Measurements from ENCODE around the gene ALMS1.
A peak's percentile ranks its signal among the peaks of the same experiment; 100 is the strongest.
"Not testable (repeated sequence)": the region's sequence is repeated elsewhere in the genome, so short reads cannot be mapped to it uniquely, and the experiment has no call there.

The ALMS1 gene

DNA sequence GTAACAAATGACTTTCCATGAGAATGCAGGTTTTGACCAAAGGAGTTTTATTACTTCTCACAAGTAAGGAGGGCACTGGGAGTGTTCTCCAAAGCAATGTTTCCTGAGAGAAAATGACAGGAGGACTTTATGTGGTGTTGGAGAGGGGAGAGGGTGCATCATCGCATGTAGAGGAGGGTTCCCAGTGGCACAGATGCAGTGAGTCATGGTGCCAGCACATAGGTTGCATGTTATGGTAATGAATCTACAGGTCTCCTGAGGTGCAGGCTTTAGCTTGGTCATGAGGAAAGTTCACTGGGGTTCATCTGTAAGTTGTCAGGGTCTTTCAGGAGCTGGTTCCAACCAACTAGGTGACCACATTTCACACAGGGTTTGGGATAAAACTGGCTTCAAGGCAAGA is 226.2 kb downstream of the ALMS1 start:
- no peak for DNase-seq (ENCODE audit: low spot score)

DNA sequence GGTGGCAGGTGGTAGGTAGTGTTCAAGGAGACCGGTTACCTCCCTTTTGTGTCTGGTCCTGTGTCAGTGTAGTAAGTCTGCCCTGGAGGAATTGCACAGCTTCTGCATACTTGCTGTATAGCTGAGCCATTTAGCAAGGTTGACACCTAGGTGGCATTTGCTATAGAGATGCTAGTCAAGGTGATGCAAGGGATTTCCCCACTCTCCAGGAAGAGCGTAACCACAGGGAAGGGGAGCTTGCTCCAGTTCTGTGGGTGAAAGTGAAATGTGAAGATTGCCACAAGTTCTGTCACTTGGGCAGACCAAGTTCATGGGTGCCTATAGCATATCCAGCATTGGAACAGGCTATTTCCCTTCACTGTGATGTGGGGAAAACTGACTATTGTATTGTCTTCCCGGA is 228.5 kb downstream of the ALMS1 start:
- no peak for DNase-seq (ENCODE audit: low spot score)

DNA sequence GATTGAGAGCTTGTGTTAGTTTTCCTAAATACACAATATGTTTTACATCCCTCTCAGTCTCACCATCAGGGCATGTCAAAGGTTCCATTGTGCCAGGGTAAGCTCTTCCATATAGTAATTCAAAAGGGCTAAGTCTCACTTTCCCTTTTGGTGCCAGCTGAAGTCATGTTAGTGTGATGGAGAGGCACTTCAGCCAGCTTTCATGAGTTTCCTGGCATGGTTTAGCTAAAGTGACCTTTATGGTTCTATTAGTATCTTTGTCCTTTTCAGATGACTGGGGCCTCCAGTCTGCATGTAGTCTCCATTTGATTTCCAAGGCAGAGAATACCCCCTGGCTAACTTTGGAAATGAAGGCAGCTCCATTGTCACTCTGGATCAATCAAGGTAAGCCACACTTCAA is 229.4 kb downstream of the ALMS1 start:
- no peak for DNase-seq (ENCODE audit: low spot score)

DNA sequence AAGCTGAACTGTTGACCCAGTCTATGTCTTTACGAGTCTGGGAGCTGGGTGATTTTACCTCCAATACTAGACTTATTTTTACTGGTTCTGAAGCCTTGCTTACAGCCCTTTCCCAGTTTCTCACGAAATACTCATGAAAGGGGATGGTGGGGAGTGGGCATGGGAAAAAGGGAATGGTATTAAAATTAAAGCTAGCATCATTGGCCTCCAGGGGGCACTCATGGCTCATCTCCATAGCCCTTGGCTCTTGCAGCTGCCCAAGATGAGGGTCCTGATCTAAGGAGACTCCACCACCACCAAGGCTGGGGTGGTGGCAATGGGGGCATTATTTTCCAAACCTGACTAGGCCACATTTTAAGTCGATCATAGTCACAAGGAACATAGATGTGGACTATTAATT is 234.3 kb downstream of the ALMS1 start:
- peak; percentile 4 for DNase-seq (ENCODE audit: low spot score)

DNA sequence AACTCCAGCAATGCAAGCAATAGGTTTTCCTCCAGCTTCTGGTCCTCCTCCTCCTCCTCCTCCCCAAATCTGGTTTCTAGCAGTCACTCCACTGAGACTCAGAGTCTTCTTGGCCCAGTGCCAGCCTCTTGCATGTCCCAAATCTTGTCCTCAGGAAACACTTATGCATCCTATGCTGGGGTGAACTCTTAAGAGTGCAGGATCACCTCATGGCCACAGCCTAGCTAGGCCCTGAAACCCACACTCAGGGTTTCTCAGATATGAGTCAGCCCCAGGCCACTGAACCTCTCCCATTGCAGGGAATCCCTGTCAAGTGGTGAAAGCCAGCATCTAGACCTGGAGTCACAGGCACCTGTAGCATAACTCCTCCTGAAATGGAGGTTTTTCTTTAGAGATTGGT is 238.4 kb downstream of the ALMS1 start:
- not testable (repeated sequence) for DNase-seq (ENCODE audit: low spot score)

DNA sequence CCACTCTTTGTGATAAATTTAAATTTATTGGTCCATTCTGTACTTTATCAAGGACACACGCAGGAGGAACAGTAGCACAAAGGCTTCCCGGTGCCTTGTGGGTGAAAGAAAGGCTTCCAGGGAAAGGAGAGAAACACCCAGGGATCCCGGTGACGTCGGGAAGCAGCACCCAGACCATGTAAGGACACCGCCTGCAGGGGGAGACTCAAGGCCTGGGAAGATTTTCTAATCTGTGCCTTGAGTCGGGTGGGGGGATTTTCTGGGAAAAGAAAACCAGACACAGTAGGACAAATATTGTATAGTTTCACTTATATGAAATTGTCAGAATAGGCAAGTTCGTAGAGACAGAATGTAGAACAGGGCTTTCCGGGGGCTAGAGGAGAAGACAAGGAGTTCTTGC is 239.0 kb downstream of the ALMS1 start:
- not testable (repeated sequence) for DNase-seq (ENCODE audit: low spot score)

DNA sequence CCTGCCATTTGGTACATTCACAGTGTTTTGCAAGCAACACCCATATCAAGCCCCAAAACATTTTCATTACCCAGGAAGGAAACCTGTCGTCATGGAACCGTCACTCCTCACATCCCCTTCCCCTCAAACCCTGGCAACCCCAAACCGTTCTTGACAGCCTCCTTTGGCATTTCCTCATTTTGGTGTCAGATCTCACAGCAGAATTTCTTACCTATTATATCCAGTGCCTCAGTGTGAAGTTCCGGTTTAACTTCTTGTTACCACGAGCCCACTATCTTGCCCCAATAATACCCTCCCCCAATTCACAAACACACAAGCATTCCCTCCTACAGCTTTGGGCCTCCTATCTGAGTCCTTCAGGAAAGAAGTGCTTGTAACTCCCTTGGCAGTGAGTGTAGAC is 240.6 kb downstream of the ALMS1 start:
- DNase-seq (ENCODE audit: low spot score) = not testable (repeated sequence)

DNA sequence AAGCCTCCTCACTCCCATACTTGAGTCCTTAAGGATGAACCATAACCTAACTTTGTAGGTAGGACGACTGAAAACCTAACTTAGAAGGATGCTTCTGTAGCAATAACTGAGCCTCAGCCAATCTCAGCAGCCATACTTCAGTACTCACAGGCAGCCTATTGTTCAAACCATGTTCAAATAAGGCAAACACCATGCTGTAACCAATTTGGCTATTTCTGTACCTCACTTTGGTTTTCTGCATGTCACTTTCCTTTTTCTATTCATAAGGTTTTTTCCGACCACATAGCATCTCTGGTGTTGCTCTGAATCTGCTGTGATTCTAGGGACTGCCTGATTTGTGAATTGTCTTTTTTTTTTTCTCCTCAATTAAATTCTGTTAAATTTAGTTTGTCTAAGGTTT is 242.9 kb downstream of the ALMS1 start:
- DNase-seq (ENCODE audit: low spot score) = not testable (repeated sequence)

DNA sequence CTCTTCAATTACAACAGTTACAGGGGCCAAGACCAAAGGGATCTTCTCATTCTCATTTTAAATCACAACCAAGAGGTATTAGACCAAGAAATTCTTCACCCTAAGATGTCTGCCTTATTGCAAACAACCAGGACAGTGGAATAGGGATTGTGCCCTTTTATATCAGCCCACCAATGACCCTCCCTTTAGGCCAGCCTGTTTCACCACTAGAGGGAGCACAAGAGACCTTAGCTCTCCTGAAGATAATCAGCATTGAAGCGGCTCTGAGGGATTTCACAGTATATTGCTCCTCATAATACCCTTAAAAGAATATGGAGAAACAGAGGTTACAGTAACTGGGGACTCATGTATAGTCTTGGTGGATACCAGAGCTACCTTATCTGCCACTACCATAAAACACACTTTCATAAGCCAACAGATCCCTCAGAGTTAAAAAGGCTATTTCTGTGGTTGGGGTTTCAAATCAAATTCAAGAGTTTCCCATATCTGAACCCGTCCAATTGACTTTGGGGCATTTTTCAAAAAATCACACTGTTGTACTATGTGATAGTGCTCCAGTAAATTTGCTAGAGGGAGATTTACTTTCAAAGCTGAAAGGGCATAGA is 245.1 kb downstream of the ALMS1 start:
- peak; percentile 4 for DNase-seq (ENCODE audit: low spot score)

DNA sequence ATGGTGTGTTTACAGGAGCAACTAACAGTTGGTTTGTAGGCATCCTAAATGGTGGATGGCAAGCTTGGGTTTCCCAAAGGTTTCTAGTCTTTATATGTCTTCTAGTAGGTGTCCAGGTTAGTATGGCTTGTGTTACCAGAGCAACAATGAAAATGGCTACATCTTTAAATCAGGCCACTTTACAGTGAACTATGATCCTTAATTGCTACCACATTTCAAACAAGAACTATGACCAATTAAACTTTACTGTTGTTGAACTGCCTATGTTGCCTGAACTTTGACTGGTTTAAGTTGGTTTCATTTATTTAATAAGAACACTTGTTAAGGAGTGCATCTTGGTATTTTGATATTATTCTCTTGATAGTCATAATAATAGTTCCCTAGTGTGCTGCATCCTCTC is 251.3 kb downstream of the ALMS1 start:
- DNase-seq (ENCODE audit: low spot score) = not testable (repeated sequence)

DNA sequence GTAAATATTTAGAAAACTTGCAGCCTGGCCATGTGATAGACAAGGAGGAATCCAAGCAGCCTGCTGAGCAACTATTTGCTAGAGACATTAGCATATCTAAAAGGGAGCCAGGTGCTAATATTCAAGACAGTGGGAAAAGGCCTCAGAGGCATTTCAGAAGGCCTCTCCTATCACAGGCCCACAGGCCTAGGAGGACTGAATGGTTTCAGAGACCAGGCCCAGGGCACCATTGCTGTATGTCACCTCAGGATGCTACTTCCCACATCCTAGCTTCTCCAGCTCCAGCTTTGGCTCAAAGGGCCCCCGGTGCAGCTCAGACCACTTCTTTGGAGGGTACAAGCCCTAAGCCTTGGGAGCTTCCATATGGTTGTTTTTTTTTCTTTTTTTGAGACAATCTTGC is 252.8 kb downstream of the ALMS1 start:
- DNase-seq (ENCODE audit: low spot score) = no peak

DNA sequence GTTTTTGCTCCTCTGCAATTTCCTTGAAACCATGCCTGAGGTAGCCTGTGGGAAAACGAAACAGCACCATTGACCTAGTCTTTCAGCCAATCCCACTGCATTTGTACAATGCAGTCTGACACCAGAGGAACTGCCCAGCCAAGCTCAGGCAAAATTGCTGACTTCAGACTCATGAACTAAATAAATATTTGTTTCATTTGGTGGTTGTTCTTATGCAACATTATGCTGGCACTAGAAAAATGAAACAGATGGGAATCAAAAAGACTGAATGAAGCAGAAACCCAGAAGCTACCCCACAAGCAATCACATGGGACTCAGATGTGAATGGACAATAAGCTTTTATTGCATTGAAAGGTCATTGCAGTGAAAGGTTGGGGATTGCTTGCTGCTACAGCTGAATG is 254.9 kb downstream of the ALMS1 start:
- DNase-seq (ENCODE audit: low spot score) = no peak

DNA sequence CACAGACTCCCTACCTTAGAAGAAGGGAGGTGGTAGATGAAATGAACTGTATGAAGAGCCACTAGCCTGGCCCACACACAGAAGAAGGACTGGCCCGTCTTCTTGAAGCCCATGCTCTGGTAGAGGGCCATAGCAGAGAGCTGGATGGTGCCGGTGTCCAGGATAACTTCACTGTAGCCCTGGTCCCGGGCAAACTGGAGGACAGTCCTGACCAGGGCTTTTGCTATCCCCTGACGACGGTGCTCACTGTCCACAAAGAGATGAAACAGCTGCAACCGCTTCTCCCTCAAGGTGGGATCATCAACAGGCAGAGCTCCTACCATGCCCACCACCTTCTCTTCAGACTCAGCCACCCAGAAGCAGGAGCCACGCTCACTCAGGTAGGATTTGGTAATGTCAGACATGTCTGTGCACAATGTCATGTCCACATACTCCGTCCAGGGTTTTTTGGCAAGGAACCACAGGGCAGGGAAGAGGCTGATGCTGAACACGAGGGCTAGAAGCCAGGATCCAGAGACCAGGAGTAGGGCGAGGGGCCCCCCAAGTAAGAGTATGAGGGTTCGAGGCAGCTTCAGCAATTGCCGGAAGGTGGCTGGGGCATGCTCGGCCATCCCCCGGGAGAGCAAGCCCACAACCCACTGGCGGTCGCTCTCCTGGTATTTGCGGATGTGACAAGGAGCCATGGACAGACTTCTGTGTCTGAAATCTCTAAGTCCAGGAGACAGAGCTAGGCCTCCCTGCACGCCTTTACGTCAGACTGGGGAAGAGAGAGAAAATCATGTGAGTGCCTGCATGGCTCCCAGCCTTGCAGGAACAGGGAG is 255.5 kb downstream of the ALMS1 start:
- DNase-seq (ENCODE audit: low spot score) = no peak

DNA sequence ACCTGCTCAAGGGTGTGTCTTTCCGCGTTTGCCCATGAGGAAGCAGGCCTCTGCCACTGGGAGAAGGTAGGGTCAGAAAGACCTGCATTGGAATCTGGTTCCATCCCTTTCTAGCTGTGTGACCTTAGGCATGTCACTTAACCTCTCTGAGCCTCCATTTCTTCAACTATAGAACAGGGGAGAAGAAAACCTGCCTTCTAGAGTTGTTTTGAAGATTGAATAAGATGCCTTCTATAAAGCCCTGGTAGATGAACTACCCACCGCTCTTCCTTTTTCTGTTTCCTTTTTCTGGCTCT is 256.1 kb downstream of the ALMS1 start:
- DNase-seq (ENCODE audit: low spot score) = no peak

DNA sequence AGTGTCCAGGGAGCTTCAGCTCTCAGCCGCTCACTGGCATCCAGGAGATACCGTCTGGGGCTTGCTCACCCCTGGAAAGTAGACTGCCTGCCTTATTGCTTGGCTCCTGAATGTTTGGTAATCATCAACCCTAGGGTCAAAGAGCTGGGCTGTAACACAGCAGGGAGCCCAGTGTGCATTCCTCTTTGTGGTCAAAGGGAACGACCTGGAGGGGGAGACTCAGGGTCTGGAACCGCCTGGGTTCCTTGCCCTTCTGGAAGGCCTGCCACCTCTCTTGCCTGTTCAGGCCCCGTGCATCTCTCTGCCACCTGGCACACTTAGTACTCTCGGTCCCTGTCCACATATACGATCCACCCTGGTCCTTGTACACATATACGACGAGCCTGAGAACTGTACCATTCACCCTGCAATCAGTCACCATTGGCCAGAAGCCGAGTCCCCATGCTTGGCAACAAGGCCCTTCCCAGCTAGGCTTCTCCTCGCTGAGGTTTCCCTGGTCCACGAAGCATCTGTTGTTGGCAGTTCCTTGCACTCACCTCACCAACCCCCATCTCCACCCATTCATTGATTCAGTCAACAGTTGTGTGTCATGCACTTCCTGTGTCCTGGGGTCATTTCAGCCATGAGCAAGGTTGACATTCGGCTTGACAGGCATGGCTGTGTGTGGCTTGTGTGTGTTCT is 256.8 kb downstream of the ALMS1 start, which contains the start of gene NAT8:
Gene NAT8 (minus strand): TSS at position 85 of the 681 bp plus-strand sequence. CDS start 794 bp downstream, outside the sequence.
- DNase-seq (ENCODE audit: low spot score) = no peak

DNA sequence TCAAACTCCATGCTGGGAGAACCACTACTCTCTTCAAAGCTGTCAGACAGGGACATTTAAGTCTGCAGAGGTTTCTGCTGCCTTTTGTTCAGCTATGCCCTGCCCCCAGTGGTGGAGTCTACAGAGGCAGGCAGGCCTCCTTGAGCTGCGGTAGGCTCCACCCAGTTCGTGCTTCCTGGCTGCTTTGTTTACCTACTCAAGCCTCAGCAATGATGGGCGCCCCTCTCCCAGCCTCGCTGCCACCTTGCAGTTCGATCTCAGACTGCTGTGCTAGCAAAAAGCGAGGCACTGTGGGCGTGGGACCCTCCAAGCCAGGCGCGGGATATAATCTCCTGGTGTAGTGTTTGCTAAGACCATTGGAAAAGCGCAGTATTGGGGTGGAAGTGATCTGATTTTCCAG is 262.1 kb downstream of the ALMS1 start:
- not testable (repeated sequence) for DNase-seq (ENCODE audit: low spot score)

DNA sequence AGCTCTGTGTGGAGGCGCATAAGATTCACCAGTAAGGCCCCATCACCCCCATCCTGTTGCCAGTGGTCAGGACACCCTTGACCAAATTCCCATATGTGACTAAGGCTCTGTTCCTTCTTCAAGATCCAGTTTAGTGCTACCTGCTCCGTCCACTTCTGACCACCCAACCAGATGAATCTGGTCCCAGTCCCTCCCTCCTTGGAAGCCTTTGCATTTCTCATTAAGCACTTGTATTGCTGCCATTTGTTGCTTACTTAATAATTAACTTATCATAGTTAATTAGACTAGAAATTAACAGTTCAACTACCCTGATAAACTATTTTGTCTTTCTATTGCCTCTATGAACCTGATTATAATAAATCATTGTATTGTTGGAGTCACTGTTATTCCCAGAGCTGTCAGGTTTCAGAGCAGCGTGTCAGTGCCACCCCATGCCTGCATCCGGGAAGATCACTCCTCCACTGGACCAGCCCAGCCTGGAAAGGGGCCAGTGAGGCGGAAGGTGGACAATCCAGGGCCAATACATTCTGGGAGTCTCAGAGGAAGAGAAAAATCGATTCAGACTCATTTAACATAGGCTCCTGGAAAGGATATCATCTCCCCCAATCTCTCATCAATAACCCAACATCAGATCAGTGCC is 266.1 kb downstream of the ALMS1 start:
- no peak for DNase-seq (ENCODE audit: low spot score)

DNA sequence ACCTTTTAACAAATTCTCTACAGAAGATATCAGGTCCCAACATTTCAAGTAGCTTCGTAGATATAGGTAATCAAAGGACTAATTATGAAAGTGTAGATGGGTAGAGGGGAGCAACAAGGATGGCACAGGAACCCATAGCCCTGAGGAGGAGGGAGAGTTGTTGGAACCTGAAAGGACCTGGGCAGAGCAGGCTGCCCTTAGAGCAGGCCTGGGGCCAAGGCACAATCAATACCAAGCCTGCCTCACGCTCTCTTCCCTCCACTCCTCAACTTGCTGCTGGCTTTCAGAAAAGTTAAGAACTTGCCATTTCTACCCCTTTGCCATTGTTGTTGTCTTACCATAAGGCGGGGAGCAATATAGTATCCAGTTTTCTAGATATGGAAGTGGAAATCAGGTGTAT is 266.7 kb downstream of the ALMS1 start:
- no peak for DNase-seq (ENCODE audit: low spot score)

DNA sequence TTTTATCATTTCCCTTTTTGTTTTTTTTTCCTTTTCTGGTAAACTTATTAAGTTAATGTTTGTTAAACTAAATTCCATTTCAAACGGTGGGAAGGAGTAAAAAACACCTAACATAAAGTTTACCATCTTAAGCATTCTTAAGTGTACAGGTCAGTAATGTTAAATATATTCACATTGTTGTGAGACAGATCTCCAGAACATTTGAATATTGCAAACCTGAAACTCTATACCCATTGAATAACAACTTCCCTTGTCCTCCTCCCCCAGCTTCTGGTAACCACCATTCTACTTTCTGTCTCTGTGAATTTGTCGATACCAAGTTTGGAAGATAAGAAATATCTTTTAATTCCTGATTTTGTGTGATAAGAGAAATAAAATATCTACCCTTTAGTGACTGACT is 268.5 kb downstream of the ALMS1 start:
- no peak for DNase-seq (ENCODE audit: low spot score)
